Spleen (tissue), 11 donors: ENCODE data around the gene XPNPEP2. TPM values are rescaled to one million over a fixed set of nuclear protein-coding genes. Genes with fewer than 3 reads are reported as not detected.

Experiments
- DNase-seq: peaks from one replicate; pipeline ENCODE4 v3.0.0-alpha.2; 2020
- H3K27ac ChIP-seq, 8 donors: fragments of 200-600 bp; sonication (generic) in 7 of 8; 1 replicate in 4 of 8; 2 replicates in 4 of 8; pipeline versions ENCODE4 v1.5.0 to v1.8.0; 2016 to 2021; ENCODE audit warnings: inconsistent platforms in 4 of 8, mild to moderate bottlenecking in 4 of 8, moderate library complexity in 1 of 8
- H3K27me3 ChIP-seq, 7 donors: fragments of 200-600 bp; sonication (generic) in 6 of 7; replicated peaks in 1 of 7; 1 replicate in 4 of 7; 2 replicates in 3 of 7; pipeline versions ENCODE4 v1.5.0 to v1.8.0; 2016 to 2021; ENCODE audit warnings: inconsistent platforms in 3 of 7, mild to moderate bottlenecking in 1 of 7
- H3K36me3 ChIP-seq, 6 donors: fragments of 200-600 bp; sonication (generic) in 5 of 6; 1 replicate in 4 of 6; 2 replicates in 2 of 6; pipeline versions ENCODE4 v1.5.0 to v1.8.0; 2016 to 2021; ENCODE audit warnings: inconsistent platforms in 2 of 6
- H3K4me1 ChIP-seq, 6 donors: fragments of 200-600 bp; sonication (generic) in 5 of 6; 1 replicate in 3 of 6; 2 replicates in 3 of 6; pipeline versions ENCODE4 v1.5.0 to v1.8.0; 2016 to 2021; ENCODE audit warnings: inconsistent platforms in 3 of 6
- H3K4me3 ChIP-seq, 8 donors: fragments of 200-600 bp; sonication (generic) in 7 of 8; 1 replicate in 4 of 8; 2 replicates in 4 of 8; pipeline versions ENCODE4 v1.5.0 to v1.8.0; 2016 to 2021; ENCODE audit warnings: inconsistent platforms in 4 of 8, mild to moderate bottlenecking in 4 of 8, moderate library complexity in 2 of 8
- H3K9me3 ChIP-seq, 8 donors: fragments of 200-600 bp; sonication (generic) in 7 of 8; 1 replicate in 4 of 8; 2 replicates in 4 of 8; pipeline versions ENCODE4 v1.5.0 to v1.8.0; 2016 to 2021; ENCODE audit warnings: inconsistent platforms in 4 of 8
- CTCF ChIP-seq, 11 experiments: fragments of 200-600 bp in 7 of 11; fragments of 450-650 bp in 4 of 11; sonication (generic) in 4 of 11; IDR thresholded peaks in 8 of 11; conservative IDR thresholded peaks in 3 of 11; 1 replicate in 7 of 11; 2 replicates in 4 of 11; pipeline versions ENCODE4 v1.4.0 to v1.8.0; 2016 to 2021; ENCODE audit warnings: antibody characterized with exemption in 11 of 11, inconsistent platforms in 4 of 11, mild to moderate bottlenecking in 1 of 11
- POLR2A ChIP-seq, 3 donors: fragments of 450-650 bp; IDR thresholded peaks; one replicate each; pipeline ENCODE4 v1.5.1; 2017; ENCODE audit warnings: antibody characterized with exemption in 3 of 3, mild to moderate bottlenecking in 1 of 3
- POLR2AphosphoS5 ChIP-seq, 3 donors: sonication (generic); formaldehyde crosslinking; IDR thresholded peaks; one replicate each; pipeline ENCODE4 v1.5.1; 2017; ENCODE audit warnings: antibody characterized with exemption in 3 of 3
- WGBS, 5 donors: extraction: QIAGEN DNeasy Blood & Tissue Kit in 3 of 5; methylation state at CpG; one replicate each; pipeline versions ENCODE4 v1.1.5 to v1.1.7; 2013 to 2018; 5-methylcytosine and 5-hydroxymethylcytosine counted together
- intact Hi-C: fragments of 100-400 bp; cut with DNase I; formaldehyde crosslinking; loops from one replicate; pipeline ENCODE4 v1.15.0; 2023; ENCODE audit warnings: low total_unique reads
- polyA plus RNA-seq, 3 donors: library from polyadenylated mRNA; stranded (reverse); fragments of 200-250 nt; gene quantifications; one replicate each; pipeline ENCODE4 v1.2.1, GENCODE V29; 2013
- total RNA-seq, 7 donors: library from RNA; depleted of rRNA in 3 of 7; stranded (reverse); fragments of >200 nt in 3 of 7; fragmentation: NEBNext Ultra II Directional in 4 of 7; extraction: Animal tissue kit (Norgen Biotek cat#: 25700) in 4 of 7; gene quantifications; one replicate each; pipeline versions ENCODE4 v1.1.0 to v1.2.1, GENCODE V29; 2016 to 2021
- donor health status: healthy with polysubstance abuse.
- donor health status: DM: no; HTN: no; CAD: no; lungs with moderate emphysema.
- donor health status: DM: no; HTN: no; CAD: no.
- donor health status: Bipolar disorder and iron deficiency.
- donor health status: healthy.
- donor health status: DM: no; HTN: no; CAD: no.
- donor health status: DM: yes; HTN: yes; CAD: no.

Gene XPNPEP2
- total and polyA plus RNA-seq, 10 donors, result 0.09 to 0.74 (median 0.21) TPM

DNA sequence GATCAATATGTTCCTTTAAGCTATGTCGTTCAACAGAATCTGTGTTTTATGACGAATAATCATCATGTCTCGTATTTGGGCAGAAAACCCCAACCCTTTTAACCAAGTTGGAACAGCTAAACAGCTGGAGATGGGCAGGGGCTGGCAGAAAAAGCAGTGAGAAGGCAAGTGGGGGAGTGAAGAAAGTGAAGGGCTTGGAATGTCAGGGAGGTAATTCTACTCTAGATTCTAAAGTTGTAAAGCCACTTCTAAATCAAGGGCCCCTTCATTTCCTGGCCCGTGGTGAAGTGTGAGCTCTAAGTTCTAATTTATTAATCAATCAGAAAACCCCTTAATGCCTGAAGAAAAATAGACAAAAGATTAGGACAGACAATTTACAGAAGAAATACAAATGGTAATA lies 61.4 kb downstream of the XPNPEP2 start:
- no peak overlapping the region for H3K27ac ChIP-seq
- H3K4me3 ChIP-seq, result no peak overlapping the region
- DNase-seq, result no peak
- H3K27me3 ChIP-seq, result no peaks in the 10 kb centered on the region
- intact Hi-C loops, result no loop called here
- H3K4me1 ChIP-seq, result no peaks in the 10 kb centered on the region
- no peaks in the 10 kb centered on the region for H3K9me3 ChIP-seq
- H3K36me3 ChIP-seq, result peaks cover 0 to 45% (median 10%) of the 10 kb centered on the region in 6 donors
- TF ChIP-seq POLR2AphosphoS5 (IDR thresholded peaks at IDR 0.05) (no peak), CTCF (IDR thresholded peaks at IDR 0.05 in 8 of 11, conservative IDR thresholded peaks at IDR 0.05 in 3 of 11) (no peak), POLR2A (IDR thresholded peaks at IDR 0.05) (no peak)
- WGBS, 5 donors, result 45 to 80% (median 70%) methylated on average over 4 of the region's 4 CpGs

DNA sequence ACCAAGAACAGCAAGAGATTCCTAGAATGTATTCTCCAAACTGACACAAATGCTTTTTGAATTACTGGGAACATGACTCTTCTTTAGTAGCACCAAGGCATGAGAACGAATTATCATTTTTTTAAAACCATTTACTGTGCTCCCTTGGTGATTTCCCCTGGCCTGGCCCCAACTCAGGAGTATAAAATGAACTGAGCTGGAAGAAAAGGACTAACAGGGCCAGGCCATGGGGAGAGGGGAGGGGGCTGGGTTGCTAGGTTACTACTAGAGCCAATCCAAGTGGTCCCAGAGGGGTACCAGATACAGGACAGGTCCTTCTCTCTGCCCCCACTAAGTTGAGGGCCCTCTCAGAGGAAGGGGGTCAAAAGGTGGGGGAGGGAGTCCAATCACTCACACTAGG lies 64.1 kb downstream of the XPNPEP2 start:
- Histone ChIP-seq H3K4me3 (no peak overlapping the region), H3K27ac (no peak overlapping the region), H3K36me3 (peaks cover 0 to 32% (median 7%) of the 10 kb centered on the region in 6 donors), H3K4me1 (no peaks in the 10 kb centered on the region), H3K27me3 (no peaks in the 10 kb centered on the region), H3K9me3 (no peaks in the 10 kb centered on the region)
- DNase-seq, result no peak
- no peak for TF ChIP-seq POLR2AphosphoS5 (IDR thresholded peaks at IDR 0.05)
- no peak for TF ChIP-seq POLR2A (IDR thresholded peaks at IDR 0.05)
- TF ChIP-seq CTCF (IDR thresholded peaks at IDR 0.05 in 8 of 11, conservative IDR thresholded peaks at IDR 0.05 in 3 of 11), result no peak
- WGBS, 5 donors, result 37 to 78% (median 70%) methylated on average over 1 of the region's 1 CpG
- intact Hi-C loops, result no loop called here

DNA sequence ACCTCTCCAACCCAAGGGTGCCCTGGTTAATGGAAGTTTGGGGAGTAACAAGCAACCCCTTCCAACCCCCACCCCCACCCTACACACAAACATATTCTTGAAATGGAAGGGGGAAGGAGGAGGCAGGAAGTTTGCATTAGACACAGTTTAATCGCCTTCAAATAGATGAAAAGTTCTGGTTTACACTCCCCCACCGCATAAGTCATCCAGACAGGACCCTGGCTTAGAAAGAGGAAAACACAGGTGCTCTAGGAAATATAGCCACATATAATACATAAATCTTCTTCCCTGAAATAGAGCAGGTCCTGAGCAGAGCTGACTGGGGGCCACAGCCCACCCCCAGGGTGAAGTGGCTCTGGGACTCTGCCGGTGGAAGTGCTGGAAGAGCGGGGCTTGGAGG lies 66.0 kb downstream of the XPNPEP2 start:
- TF ChIP-seq CTCF (IDR thresholded peaks at IDR 0.05 in 8 of 11, conservative IDR thresholded peaks at IDR 0.05 in 3 of 11), result no peak
- no peak for TF ChIP-seq POLR2AphosphoS5 (IDR thresholded peaks at IDR 0.05)
- no peak for TF ChIP-seq POLR2A (IDR thresholded peaks at IDR 0.05)
- no peak overlapping the region for H3K27ac ChIP-seq
- H3K36me3 ChIP-seq, result peaks cover 0 to 19% (median 6%) of the 10 kb centered on the region in 6 donors
- no peak for DNase-seq
- no peaks in the 10 kb centered on the region for H3K27me3 ChIP-seq
- H3K4me1 ChIP-seq, result no peaks in the 10 kb centered on the region
- intact Hi-C loops, result no loop called here
- H3K4me3 ChIP-seq, result no peak overlapping the region
- no peaks in the 10 kb centered on the region for H3K9me3 ChIP-seq
- WGBS, 5 donors, result 51 to 74% (median 59%) methylated on average over 4 of the region's 4 CpGs

DNA sequence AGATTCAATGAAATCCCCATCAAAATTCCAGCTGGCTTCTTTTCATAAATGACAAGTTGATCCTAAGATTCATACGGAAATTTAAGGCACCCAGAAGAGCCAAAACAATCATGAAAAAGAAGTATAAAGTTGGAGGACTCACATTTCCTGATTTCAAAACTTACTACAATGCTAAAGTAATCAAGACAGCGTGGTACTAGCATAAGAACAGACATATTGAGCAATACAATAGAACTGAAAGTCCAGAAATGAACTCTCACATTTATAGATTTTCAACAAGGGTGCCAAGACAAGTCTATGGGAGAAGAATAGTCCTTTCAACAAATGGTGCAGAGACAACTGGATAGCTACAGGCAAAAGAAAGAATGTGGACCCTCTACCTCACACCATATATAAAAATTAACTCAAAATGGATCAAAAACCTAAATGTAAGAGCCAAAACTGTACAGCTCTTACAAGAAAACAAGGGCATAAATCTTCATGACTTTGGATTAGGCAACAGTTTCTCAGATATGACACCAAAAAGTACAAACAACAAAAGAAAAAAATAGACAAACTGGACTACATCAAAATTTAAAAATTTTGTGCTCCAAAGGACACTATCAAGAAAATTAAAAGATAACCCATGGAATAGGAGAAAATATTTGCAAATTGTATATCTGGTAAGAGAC lies 69.5 kb downstream of the XPNPEP2 start:
- Histone ChIP-seq H3K27me3 (no peaks in the 10 kb centered on the region), H3K4me3 (no peak overlapping the region), H3K9me3 (no peaks in the 10 kb centered on the region), H3K27ac (peak overlapping the region in 3 of 8 donors; percentile 30 to 58 (median 37)), H3K4me1 (no peaks in the 10 kb centered on the region), H3K36me3 (peaks cover 0 to 31% (median 6%) of the 10 kb centered on the region in 6 donors)
- DNase-seq, result no peak
- WGBS, 5 donors, result 36 to 79% (median 55%) methylated on average over 2 of the region's 2 CpGs
- TF ChIP-seq POLR2AphosphoS5 (IDR thresholded peaks at IDR 0.05) (no peak), CTCF (IDR thresholded peaks at IDR 0.05 in 8 of 11, conservative IDR thresholded peaks at IDR 0.05 in 3 of 11) (no peak), POLR2A (IDR thresholded peaks at IDR 0.05) (no peak)
- intact Hi-C loops, result no loop called here
